ENCODE results near the gene FAM210A. TPM values are rescaled to one million over a fixed set of nuclear protein-coding genes. Genes with fewer than 3 reads are reported as not detected.
A peak's percentile ranks its signal among the peaks of the same experiment; 100 is the strongest.
"Not testable (repeated sequence)": the region's sequence is repeated elsewhere in the genome, so short reads cannot be mapped to it uniquely, and the experiment has no call there.

FAM210A gene
- 10 to 100 TPM; 20.5 to 23.5 (median 22.3) TPM for polyA plus RNA-seq (ENCODE audit: insufficient read length in 4 of 4)

GRCh38 chr18:13726232-13726971, at the start of gene FAM210A, which contains the start of gene RNMT:
Gene FAM210A (minus strand): TSS chr18:13726558. CDS start chr18:13682077, 44,481 bp downstream.
Gene RNMT (plus strand): TSS chr18:13726673. CDS start chr18:13731518, 4,845 bp downstream.
- peak; percentile 93 to 95 (median 94) for DNase-seq (ENCODE audit: low read depth in 4 of 4, low spot score in 3 of 4)

- DNase-seq (ENCODE audit: low read depth in 4 of 4, low spot score in 3 of 4) = no peak
Measured at GRCh38 chr18:13775058-13775457, 48.7 kb upstream of the FAM210A start.

GRCh38 chr18:13762690-13763439, 36.5 kb upstream of the FAM210A start:
- DNase-seq (ENCODE audit: low read depth in 4 of 4, low spot score in 3 of 4) = no peak

- DNase-seq (ENCODE audit: low read depth in 4 of 4, low spot score in 3 of 4) = no peak
Measured at GRCh38 chr18:13760047-13760446, 33.7 kb upstream of the FAM210A start.

- DNase-seq (ENCODE audit: low read depth in 4 of 4, low spot score in 3 of 4) = no peak
Measured at GRCh38 chr18:13758622-13759021, 32.3 kb upstream of the FAM210A start.

GRCh38 chr18:13756671-13757070, 30.3 kb upstream of the FAM210A start:
- DNase-seq (ENCODE audit: low read depth in 4 of 4, low spot score in 3 of 4) = no peak

GRCh38 chr18:13756261-13756660, 29.9 kb upstream of the FAM210A start:
- no peak for DNase-seq (ENCODE audit: low read depth in 4 of 4, low spot score in 3 of 4)

- DNase-seq (ENCODE audit: low read depth in 4 of 4, low spot score in 3 of 4) = not testable (repeated sequence)
Measured at GRCh38 chr18:13751599-13751998, 25.2 kb upstream of the FAM210A start.

- no peak for DNase-seq (ENCODE audit: low read depth in 4 of 4, low spot score in 3 of 4)
Measured at GRCh38 chr18:13746633-13747032, 20.3 kb upstream of the FAM210A start.

GRCh38 chr18:13745696-13746095, 19.3 kb upstream of the FAM210A start:
- DNase-seq (ENCODE audit: low read depth in 4 of 4, low spot score in 3 of 4) = no peak

GRCh38 chr18:13735681-13736080, 9.3 kb upstream of the FAM210A start:
- no peak for DNase-seq (ENCODE audit: low read depth in 4 of 4, low spot score in 3 of 4)

- no peak for DNase-seq (ENCODE audit: low read depth in 4 of 4, low spot score in 3 of 4)
Measured at GRCh38 chr18:13730481-13730880, 4.1 kb upstream of the FAM210A start.

GRCh38 chr18:13726972-13727331, 594 bp upstream of the FAM210A start:
- DNase-seq (ENCODE audit: low read depth in 4 of 4, low spot score in 3 of 4) = no peak

GRCh38 chr18:13725566-13726231, 659 bp downstream of the FAM210A start:
- peak in 1 of 4 donors; percentile 8 for DNase-seq (ENCODE audit: low read depth in 4 of 4, low spot score in 3 of 4)

- no peak for DNase-seq (ENCODE audit: low read depth in 4 of 4, low spot score in 3 of 4)
Measured at GRCh38 chr18:13720847-13721246, 5.5 kb downstream of the FAM210A start.

GRCh38 chr18:13720123-13720522, 6.2 kb downstream of the FAM210A start:
- no peak for DNase-seq (ENCODE audit: low read depth in 4 of 4, low spot score in 3 of 4)

GRCh38 chr18:13716916-13717315, 9.4 kb downstream of the FAM210A start:
- no peak for DNase-seq (ENCODE audit: low read depth in 4 of 4, low spot score in 3 of 4)

GRCh38 chr18:13715330-13715729, 11.0 kb downstream of the FAM210A start:
- no peak for DNase-seq (ENCODE audit: low read depth in 4 of 4, low spot score in 3 of 4)

- no peak for DNase-seq (ENCODE audit: low read depth in 4 of 4, low spot score in 3 of 4)
Measured at GRCh38 chr18:13713455-13714055, 12.8 kb downstream of the FAM210A start.

- no peak for DNase-seq (ENCODE audit: low read depth in 4 of 4, low spot score in 3 of 4)
Measured at GRCh38 chr18:13712400-13713131, 13.8 kb downstream of the FAM210A start.

Data from right renal pelvis (tissue), 4 donors.